Ovary (tissue), 3 donors: ENCODE results near the gene PIK3R2.

Experiments used
- CTCF ChIP-seq, 3 donors: fragments of 450-650 bp in 2 of 3; fragments of 200-600 bp in 1 of 3; IDR thresholded peaks; one replicate each; pipeline versions ENCODE4 v1.5.1 to v1.8.0; 2016 to 2022; ENCODE audit warnings: antibody characterized with exemption in 3 of 3, mild to moderate bottlenecking in 1 of 3
- POLR2A ChIP-seq: fragments of 450-650 bp; IDR thresholded peaks from one replicate; pipeline ENCODE4 v1.6.1; 2017; ENCODE audit warnings: antibody characterized with exemption, mild to moderate bottlenecking, moderate library complexity
- donor health status: DM: no; HTN: no; CAD: no.

GRCh38 chr19:18117364-18117691 is 35.6 kb upstream of the PIK3R2 start:
- no peak for TF ChIP-seq POLR2A
- TF ChIP-seq CTCF (IDR thresholded peaks at IDR 0.05): no peak
